ENCODE data around the gene GHDC.
"Not testable (repeated sequence)": the region's sequence is repeated elsewhere in the genome, so short reads cannot be mapped to it uniquely, and the experiment has no call there.

Gene GHDC

DNA sequence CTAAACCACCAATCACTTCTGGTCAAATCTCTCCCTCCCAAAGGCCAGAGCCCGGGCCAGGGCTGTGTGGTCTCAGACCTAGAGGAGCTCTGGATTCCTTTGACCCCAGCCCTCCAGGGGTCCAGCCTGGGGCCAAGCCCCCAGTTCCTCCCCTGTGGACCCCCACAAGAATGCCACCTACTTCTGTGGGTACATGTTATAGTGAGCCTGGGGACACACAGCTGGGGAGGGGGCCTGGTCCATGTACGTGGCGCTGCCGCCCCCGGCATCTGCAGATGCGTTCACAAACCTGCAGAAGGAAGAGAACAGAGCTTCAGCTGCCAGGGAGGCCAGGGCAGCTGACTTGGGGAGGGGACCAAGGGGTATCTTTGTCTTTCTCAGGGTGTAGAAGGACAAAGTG, 7.9 kb upstream of the GHDC start:
- no peak for DNase-seq

DNA sequence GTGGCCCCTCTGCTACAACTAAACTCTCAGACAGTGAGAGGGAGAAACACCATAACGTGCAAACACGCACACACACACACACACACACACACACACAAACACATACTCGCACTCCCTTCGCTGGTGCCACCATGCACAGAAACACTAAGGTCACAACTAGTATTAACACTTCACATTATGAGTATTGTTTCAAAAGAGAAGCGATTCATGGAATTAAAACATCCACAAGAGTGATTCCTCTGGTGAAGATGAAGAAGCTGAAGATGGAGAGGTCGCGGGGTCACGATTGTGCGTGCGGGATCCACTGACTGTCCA, 7.1 kb upstream of the GHDC start:
- DNase-seq, result no peak

GRCh38 chr17:42200706-42201457, 6.6 kb upstream of the GHDC start:
- no peak for DNase-seq

GRCh38 chr17:42199416-42200011, 5.2 kb upstream of the GHDC start:
- DNase-seq, result no peak

- DNase-seq, result no peak
Measured at GRCh38 chr17:42198897-42199296, 4.6 kb upstream of the GHDC start.

DNA sequence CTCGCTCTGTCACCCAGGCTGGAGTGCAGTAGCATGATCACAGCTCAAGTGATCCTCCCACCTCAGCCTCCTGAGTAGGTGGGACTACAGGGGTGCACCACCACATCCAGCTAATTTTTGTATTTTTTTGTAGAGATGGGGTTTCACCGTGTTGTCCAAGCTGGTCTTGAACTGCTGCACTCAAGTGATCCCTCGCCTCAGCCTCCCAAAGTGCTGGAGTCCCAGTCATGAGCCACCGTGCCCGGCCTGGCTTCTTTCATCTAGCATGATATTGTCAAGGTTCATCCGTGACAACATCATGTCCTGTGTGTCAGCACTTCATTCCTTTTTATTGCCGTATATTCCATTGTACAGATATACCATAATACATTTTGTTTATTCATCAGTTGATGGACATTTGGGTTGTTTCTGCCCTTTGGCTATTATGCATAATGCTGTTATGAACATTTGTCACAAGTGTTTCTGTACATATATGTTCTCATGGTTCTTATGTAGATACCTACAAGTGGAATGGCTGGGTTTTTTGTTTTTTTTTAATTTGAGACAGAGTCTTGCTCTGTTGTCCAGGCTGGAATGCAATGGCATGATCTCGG, 3.4 kb upstream of the GHDC start:
- no peak for DNase-seq

- no peak for DNase-seq
Measured at GRCh38 chr17:42193216-42193968, 902 bp downstream of the GHDC start.

GRCh38 chr17:42192189-42193126, 1.8 kb downstream of the GHDC start:
- no peak for DNase-seq

DNA sequence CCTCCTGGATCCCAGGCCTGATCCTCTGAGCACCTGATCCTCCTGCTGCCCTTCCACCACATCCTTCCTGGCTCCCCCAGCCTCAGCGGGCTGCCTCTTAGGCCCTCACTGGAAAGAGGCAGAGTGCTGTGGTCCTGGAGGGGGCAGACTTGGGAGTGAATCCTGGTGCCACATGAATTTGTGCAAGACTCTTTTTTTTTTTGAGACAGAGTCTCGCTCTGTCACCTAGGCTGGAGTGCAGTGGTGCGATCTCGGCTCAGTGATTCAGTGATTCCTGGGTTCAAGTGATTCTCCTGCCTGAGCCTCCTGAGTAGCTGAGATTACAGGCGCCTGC, 3.1 kb downstream of the GHDC start:
- DNase-seq, result no peak

DNA sequence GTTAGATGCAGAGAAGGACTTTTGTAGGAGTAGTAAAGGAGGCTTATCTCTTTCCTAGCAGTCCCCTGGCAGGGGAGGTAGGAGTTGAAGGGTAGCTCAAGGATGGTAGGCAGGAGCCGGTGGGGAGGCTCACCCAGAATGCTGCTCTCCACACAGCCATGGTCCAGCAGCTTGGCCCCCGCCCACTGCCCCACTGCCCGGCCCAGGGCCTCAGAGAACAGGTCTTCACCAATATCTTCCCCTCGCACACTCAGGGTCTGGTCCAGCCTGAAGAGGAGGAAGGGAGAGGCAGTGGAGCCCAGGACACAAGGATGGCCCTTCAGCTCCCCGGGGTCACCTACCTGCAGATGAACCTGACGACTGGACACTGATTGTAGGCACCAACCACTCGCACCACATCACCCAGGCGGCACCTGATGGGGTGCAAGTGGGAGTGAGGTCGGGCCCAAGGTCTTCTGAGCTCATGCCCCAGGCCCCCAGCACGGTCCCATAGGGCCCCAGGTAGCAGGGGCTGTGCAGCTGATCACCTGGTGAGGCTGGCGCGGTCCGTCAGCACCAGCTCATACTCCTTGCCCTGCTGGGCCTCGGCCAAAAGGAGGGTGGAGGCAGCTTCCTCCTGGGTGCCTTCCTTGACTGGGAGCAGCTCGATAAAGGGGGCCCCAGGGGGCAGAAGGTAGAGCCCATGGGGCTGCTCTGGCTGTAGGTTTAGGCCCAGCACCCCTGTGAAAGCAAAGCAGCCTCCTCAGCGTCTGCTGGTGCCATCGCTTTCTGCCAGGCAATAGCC, 3.6 kb downstream of the GHDC start:
- DNase-seq, result no peak

DNA sequence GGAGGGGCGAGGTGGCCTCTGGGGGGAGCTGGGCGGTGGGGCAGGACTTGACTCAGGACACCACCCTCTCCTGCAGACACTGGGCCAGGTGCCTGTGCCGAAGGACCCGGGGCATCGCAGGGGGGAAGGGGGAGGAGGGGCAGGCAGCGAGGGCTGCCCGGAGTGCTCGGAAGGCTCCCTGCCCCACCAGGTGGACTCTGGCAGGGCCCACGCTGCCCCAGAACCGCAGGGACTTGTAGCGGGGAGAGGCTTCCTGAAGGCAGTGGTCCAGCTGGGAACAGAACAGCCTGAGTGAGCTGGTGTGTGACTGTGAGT, 4.7 kb downstream of the GHDC start:
- DNase-seq, result no peak

GRCh38 chr17:42188749-42189650, 5.3 kb downstream of the GHDC start:
- DNase-seq, result no peak

DNA sequence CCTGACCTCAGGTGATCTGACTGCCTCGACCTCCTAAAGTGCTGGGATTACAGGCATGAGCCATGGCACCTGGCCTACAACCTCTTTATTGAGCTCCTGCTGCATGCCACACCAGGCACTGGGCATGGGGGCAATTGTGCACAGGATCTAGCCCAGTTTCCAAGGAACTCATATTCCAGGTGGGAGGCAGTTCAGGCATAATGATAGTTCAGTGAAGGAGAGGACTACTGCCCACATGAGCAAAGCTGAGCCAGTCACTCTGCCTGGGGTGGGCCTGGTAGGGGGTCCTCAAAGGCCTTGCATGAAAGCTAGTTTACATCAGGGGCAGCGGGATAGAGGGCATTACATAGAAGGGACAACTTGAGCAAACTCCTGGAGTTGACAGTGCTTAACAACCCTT, 6.5 kb downstream of the GHDC start:
- no peak for DNase-seq

GRCh38 chr17:42186191-42186590, 8.1 kb downstream of the GHDC start:
- not testable (repeated sequence) for DNase-seq

DNA sequence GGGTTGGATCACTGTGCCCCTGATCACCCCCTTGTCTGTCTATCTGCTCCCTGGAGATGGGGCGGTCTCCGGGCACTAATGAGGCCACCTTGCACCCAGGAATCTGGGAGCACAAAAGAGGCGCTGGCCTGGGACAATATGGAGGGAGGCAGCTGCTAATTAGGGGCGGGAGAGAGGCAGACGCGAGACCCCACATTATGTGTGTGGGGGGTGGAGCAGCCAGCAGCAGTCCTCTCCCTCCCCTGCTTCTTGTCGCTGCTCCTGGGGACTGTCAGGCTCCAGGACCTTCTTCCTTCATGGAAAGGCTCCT, 8.7 kb downstream of the GHDC start:
- no peak for DNase-seq

- peak; percentile 11 for DNase-seq
Measured at GRCh38 chr17:42184713-42185620, 9.3 kb downstream of the GHDC start, which contains the start of gene HCRT. Gene HCRT (minus strand): TSS chr17:42185452. CDS start chr17:42185365, 87 bp downstream.

DNA sequence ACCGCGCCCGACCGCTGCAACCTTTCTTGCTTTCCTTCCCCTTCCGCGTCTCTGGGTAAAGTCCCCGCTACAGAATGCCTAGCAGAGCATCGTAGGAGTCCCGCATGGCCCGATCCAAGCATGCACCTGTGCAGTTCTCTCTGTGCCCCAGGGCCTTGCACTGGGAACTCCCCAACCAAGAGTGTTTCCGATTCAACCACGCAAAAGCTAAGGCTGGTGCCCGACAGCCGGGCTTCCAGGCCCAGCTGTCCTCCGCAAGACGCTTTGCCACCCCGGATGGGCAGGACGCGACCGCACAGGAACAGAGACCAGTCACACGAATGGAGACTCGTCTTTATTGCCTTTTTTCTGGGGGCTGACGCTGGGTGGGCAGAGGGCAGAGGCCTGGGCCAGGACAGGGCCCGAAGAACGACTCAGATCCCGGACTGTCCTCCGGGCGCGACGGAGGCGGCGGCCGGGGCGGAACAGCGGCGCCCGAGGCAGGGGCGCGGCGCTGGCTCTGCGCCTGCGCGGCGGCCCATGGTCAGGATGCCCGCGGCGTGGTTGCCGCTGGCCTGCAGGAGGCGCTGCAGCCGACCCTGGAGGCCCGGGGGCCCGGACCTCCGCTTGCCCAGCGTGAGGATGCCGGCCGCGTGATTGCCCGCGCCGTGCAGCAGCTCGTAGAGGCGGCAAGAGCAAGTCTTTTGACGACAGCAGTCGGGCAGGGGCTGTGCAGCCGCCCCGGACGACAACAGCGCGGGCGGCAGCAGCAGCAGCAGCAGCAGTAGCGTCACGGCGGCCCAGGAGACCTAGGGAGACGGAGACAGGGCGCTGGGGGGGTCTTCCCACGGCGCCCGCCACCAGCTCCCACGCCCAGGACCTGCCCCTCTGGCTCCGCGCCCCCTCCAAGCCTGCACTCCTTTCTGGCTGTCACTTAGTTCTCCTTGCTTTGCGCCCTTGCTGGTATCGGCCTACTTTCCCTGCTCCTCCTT, 10.3 kb downstream of the GHDC start:
- peak; percentile 83 for DNase-seq

DNA sequence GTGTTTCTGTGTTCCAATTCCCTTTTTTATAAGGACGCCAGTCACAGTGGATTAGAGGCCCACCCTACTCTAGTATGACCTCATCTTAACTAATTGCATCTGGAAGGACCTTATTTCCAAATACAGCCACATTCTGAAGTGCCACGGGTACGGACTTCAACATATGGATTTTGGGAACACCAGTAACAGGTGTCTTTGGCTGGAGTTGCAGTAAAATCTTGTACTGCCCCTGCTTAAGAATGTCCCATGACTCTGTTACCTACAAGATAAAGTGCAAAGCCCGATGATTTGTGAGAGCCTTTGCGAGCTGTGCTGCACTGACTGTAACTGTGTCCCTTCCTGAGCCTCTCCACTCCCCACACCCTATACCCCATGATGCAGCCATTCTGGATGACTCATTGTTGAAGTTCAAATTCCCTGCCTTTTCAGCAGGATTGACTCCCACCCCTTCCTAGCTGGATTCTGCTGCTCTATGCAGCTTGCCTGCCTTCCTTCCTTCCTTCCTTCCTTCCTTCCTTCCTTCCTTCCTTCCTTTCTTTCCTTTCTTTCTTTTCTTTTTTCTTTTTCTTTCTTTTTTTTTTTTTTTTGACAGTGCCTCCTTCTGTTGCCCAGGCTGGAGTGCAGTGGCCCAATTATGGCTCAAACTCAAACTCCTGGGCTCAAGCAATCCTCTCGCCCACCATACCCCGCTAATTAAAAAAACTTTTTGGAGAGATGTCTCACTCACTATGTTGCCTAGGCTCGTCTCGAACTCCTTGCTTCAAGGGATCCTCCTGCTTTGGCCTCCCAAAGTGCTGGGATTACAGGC, 11.2 kb downstream of the GHDC start:
- no peak for DNase-seq
